Mesendoderm (in vitro differentiated cells): ENCODE results near the gene GNG12.
A peak's percentile ranks its signal among the peaks of the same experiment; 100 is the strongest.

Experiments used
- DNase-seq: peaks from one replicate; pipeline ENCODE4 v3.0.0; 2013
- H2AK5ac ChIP-seq: 2 replicates; pipeline ENCODE4 v1.6.1; 2013; ENCODE audit warnings: low read length, inconsistent platforms
- H2BK120ac ChIP-seq: 2 replicates; pipeline ENCODE4 v1.6.1; 2013; ENCODE audit warnings: low read depth, mild to moderate bottlenecking, low read length, moderate library complexity, mixed read lengths
- H2BK15ac ChIP-seq: replicated peaks from 2 replicates; pipeline ENCODE4 v1.6.1; 2013; ENCODE audit warnings: low read depth, mild to moderate bottlenecking, moderate library complexity
- H2BK5ac ChIP-seq: 2 replicates; pipeline ENCODE4 v1.6.1; 2013; ENCODE audit warnings: low read length, inconsistent platforms
- H3K18ac ChIP-seq: 2 replicates; pipeline ENCODE4 v1.6.1; 2013; ENCODE audit warnings: mild to moderate bottlenecking, low read length, mixed read lengths
- H3K23ac ChIP-seq: one replicate; pipeline ENCODE4 v1.6.1; 2013; ENCODE audit warnings: low read length
- H3K27ac ChIP-seq: 2 replicates; pipeline ENCODE4 v1.5.1; 2013; ENCODE audit warnings: low read depth, mild to moderate bottlenecking, inconsistent platforms, low read length, moderate library complexity
- H3K27me3 ChIP-seq: 2 replicates; pipeline ENCODE4 v1.6.1; 2013; ENCODE audit warnings: low read length, control low read depth, mild to moderate bottlenecking, inconsistent platforms; ENCODE audit not compliant: insufficient read depth, poor library complexity
- H3K36me3 ChIP-seq: 2 replicates; pipeline ENCODE4 v1.6.1; 2013; ENCODE audit warnings: low read length, inconsistent platforms; ENCODE audit not compliant: control insufficient read depth, insufficient read depth
- H3K4ac ChIP-seq: one replicate; pipeline ENCODE4 v1.6.1; 2013; ENCODE audit warnings: low read depth, mild to moderate bottlenecking, low read length, moderate library complexity
- H3K4me1 ChIP-seq: 2 replicates; pipeline ENCODE4 v1.6.1; 2013; ENCODE audit warnings: low read depth, low read length, inconsistent platforms; ENCODE audit not compliant: control insufficient read depth
- H3K4me2 ChIP-seq: 2 replicates; pipeline ENCODE4 v1.6.1; 2013; ENCODE audit warnings: low read length
- H3K4me3 ChIP-seq: 2 replicates; pipeline ENCODE4 v1.5.1; 2013; ENCODE audit warnings: mild to moderate bottlenecking, low read length
- H3K56ac ChIP-seq: one replicate; pipeline ENCODE4 v1.6.1; 2013; ENCODE audit warnings: low read length
- H3K79me1 ChIP-seq: 2 replicates; pipeline ENCODE4 v1.6.1; 2013; ENCODE audit warnings: low read length, inconsistent platforms
- H3K79me2 ChIP-seq: 2 replicates; pipeline ENCODE4 v1.6.1; 2013; ENCODE audit warnings: mild to moderate bottlenecking, low read length; ENCODE audit not compliant: control insufficient read depth, insufficient read depth
- H3K9ac ChIP-seq: 2 replicates; pipeline ENCODE4 v1.6.1; 2013; ENCODE audit warnings: low read length, inconsistent platforms
- H4K5ac ChIP-seq: one replicate; pipeline ENCODE4 v1.6.1; 2013; ENCODE audit warnings: low read length
- H4K8ac ChIP-seq: one replicate; pipeline ENCODE4 v1.6.1; 2013; ENCODE audit warnings: low read depth, mild to moderate bottlenecking, control low read depth, low read length, moderate library complexity
- WGBS: extraction: QIAGEN DNeasy Blood & Tissue Kit; methylation state at CpG from one replicate; pipeline ENCODE4 v1.1.7; 2013; ENCODE audit warnings: low lambda C conversion rate, missing lambda C conversion rate; ENCODE audit not compliant: insufficient coverage; ENCODE audit errors: extremely low coverage; 5-methylcytosine and 5-hydroxymethylcytosine counted together

GNG12 gene

DNA sequence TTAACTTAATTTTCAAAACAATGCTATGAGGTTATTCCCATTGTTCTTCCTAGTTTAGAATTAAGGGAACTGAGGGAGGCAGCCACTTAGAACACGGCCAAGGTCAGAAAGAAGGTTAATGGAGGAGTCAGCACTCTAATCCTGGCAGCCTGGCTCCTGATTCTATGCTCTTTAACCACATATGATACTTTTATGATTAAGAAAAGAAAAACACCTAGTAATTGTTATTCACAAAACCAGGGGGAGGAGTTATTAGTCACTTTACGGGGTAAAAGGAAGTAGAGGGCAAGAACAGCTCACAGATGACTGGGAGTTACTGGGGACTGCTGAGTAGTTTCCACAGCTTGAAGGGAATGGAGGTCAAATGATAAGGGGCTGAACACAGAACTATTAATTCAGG lies 109.6 kb downstream of the GNG12 start:
- no peak overlapping the region for H3K23ac ChIP-seq
- no peak overlapping the region for H3K9ac ChIP-seq
- no peak overlapping the region for H4K5ac ChIP-seq
- no peak for DNase-seq
- H2BK120ac ChIP-seq: no peak overlapping the region
- H3K56ac ChIP-seq: no peak overlapping the region
- WGBS: no CpG with 5 or more reads among the region's 2 CpGs
- H2BK5ac ChIP-seq: no peak overlapping the region
- H3K18ac ChIP-seq: no peak overlapping the region
- H3K4me3 ChIP-seq: no peak overlapping the region
- H4K8ac ChIP-seq: no peak overlapping the region
- no peaks in the 10 kb centered on the region for H3K79me1 ChIP-seq
- no peak overlapping the region for H3K4me2 ChIP-seq
- peaks cover 15% of the 10 kb centered on the region for H3K4me1 ChIP-seq
- H2BK15ac ChIP-seq: no peak overlapping the region
- H2AK5ac ChIP-seq: no peak overlapping the region
- H3K27me3 ChIP-seq: no peaks in the 10 kb centered on the region
- H3K27ac ChIP-seq: no peak overlapping the region
- H3K36me3 ChIP-seq: no peaks in the 10 kb centered on the region
- no peak overlapping the region for H3K4ac ChIP-seq
- H3K79me2 ChIP-seq: no peaks in the 10 kb centered on the region

GRCh38 chr1:67723126-67723525 lies 110.1 kb downstream of the GNG12 start:
- Histone ChIP-seq H3K79me1 (no peaks in the 10 kb centered on the region), H2BK15ac (peak overlapping the region; percentile 4), H2BK120ac (no peak overlapping the region), H3K9ac (no peak overlapping the region), H3K27me3 (no peaks in the 10 kb centered on the region), H3K4me2 (no peak overlapping the region), H3K23ac (no peak overlapping the region), H3K79me2 (no peaks in the 10 kb centered on the region), H3K36me3 (no peaks in the 10 kb centered on the region), H4K5ac (no peak overlapping the region), H3K4me3 (no peak overlapping the region), H4K8ac (no peak overlapping the region), H2BK5ac (no peak overlapping the region), H3K56ac (no peak overlapping the region), H3K18ac (no peak overlapping the region), H3K4me1 (peaks cover 15% of the 10 kb centered on the region), H3K4ac (no peak overlapping the region), H2AK5ac (no peak overlapping the region), H3K27ac (no peak overlapping the region)
- no peak for DNase-seq
- WGBS: no CpG with 5 or more reads among the region's 1 CpG

GRCh38 chr1:67722292-67722944 lies 110.8 kb downstream of the GNG12 start:
- H3K9ac ChIP-seq: no peak overlapping the region
- no peak overlapping the region for H3K23ac ChIP-seq
- H3K27ac ChIP-seq: no peak overlapping the region
- no peak overlapping the region for H2BK120ac ChIP-seq
- no peak overlapping the region for H3K4ac ChIP-seq
- H3K27me3 ChIP-seq: no peaks in the 10 kb centered on the region
- H3K18ac ChIP-seq: no peak overlapping the region
- H4K5ac ChIP-seq: no peak overlapping the region
- no peak overlapping the region for H3K4me3 ChIP-seq
- H3K36me3 ChIP-seq: no peaks in the 10 kb centered on the region
- H2BK15ac ChIP-seq: no peak overlapping the region
- no peak overlapping the region for H2AK5ac ChIP-seq
- no peaks in the 10 kb centered on the region for H3K79me1 ChIP-seq
- no CpG with 5 or more reads among the region's 4 CpGs for WGBS
- no peak overlapping the region for H3K4me2 ChIP-seq
- H3K4me1 ChIP-seq: peaks cover 15% of the 10 kb centered on the region
- H4K8ac ChIP-seq: no peak overlapping the region
- DNase-seq: peak; percentile 48
- peak overlapping the region; percentile 13 for H2BK5ac ChIP-seq
- peak overlapping the region; percentile 18 for H3K56ac ChIP-seq
- H3K79me2 ChIP-seq: no peaks in the 10 kb centered on the region

DNA sequence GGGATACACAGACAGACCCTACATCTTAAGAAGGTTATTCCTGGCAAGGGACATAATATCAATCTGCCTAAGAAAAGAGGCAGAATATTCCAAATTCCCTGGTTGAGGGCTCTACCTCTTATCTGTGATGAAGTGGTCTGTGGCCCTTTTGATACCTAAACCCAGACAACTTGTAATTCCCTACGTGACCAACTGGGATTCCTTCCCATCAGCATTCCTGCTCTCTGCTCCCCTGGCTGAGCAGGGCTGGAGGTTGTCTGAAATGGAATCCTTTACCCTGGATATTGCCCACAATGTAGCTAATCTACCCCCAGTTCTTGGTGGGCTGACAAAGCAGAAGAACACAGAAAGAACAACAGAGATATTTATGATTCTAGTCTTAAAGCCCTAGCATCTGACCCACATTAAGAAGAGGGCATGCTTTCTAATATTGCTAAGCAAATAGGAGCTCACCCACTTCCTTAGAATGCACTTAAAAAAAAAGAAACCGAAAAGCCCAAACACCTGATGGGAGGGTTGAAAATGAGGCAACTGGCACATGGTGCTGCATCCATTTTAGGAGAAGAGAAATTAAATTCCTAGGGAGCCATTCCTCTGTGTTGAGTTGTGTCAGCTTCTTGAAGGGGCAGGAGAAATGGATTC lies 111.5 kb downstream of the GNG12 start:
- peak; percentile 56 for DNase-seq
- no peak overlapping the region for H3K18ac ChIP-seq
- H3K27me3 ChIP-seq: no peaks in the 10 kb centered on the region
- H3K23ac ChIP-seq: no peak overlapping the region
- no CpG with 5 or more reads among the region's 2 CpGs for WGBS
- H4K5ac ChIP-seq: no peak overlapping the region
- H3K36me3 ChIP-seq: no peaks in the 10 kb centered on the region
- no peak overlapping the region for H2AK5ac ChIP-seq
- no peak overlapping the region for H2BK120ac ChIP-seq
- H3K4me3 ChIP-seq: no peak overlapping the region
- no peak overlapping the region for H2BK5ac ChIP-seq
- H3K56ac ChIP-seq: peak overlapping the region; percentile 1
- H3K4me2 ChIP-seq: no peak overlapping the region
- H3K79me1 ChIP-seq: no peaks in the 10 kb centered on the region
- H3K4me1 ChIP-seq: peaks cover 15% of the 10 kb centered on the region
- H3K79me2 ChIP-seq: no peaks in the 10 kb centered on the region
- no peak overlapping the region for H2BK15ac ChIP-seq
- no peak overlapping the region for H3K9ac ChIP-seq
- peak overlapping the region; percentile 27 for H3K4ac ChIP-seq
- H4K8ac ChIP-seq: no peak overlapping the region
- H3K27ac ChIP-seq: no peak overlapping the region

DNA sequence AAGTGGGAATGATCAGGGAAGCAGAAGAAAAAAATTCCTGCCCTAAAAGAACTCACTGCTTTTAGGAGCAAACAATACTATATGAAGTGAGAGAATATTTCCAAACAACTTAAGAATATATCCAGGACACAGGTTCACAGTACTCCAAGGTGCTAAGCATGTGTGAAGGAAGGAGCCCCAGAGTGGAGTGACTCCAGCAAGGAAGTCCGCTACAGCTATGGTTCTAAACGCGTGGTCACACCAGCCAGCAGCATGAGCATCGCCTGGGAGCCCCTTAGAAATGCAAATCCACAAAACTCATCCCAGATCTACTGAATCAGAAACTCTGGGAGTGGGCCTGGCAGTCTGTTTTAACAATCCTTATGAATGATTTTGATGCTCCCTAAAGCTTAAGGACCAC lies 112.2 kb downstream of the GNG12 start:
- Histone ChIP-seq H4K8ac (no peak overlapping the region), H3K9ac (no peak overlapping the region), H3K4me2 (no peak overlapping the region), H2BK15ac (no peak overlapping the region), H2BK5ac (no peak overlapping the region), H2AK5ac (no peak overlapping the region), H3K79me1 (no peaks in the 10 kb centered on the region), H3K36me3 (no peaks in the 10 kb centered on the region), H3K4ac (no peak overlapping the region), H3K79me2 (no peaks in the 10 kb centered on the region), H3K4me3 (no peak overlapping the region), H3K4me1 (peaks cover 15% of the 10 kb centered on the region), H3K18ac (no peak overlapping the region), H3K23ac (no peak overlapping the region), H2BK120ac (no peak overlapping the region), H3K56ac (no peak overlapping the region), H3K27me3 (no peaks in the 10 kb centered on the region), H4K5ac (no peak overlapping the region), H3K27ac (no peak overlapping the region)
- DNase-seq: peak; percentile 59
- WGBS: no CpG with 5 or more reads among the region's 4 CpGs
